GM12891 (cell line): ENCODE data around the gene ASPHD2.

Source experiments
- POLR2A ChIP-seq: IDR thresholded peaks from 2 replicates; pipeline ENCODE4 v1.6.1; 2011; ENCODE audit warnings: low read depth, low read length, control low read depth
- POLR2AphosphoS5 ChIP-seq: IDR thresholded peaks from 2 replicates; pipeline ENCODE4 v1.6.1; 2011; ENCODE audit warnings: low read depth, low read length, control low read depth
- POU2F2 ChIP-seq: IDR thresholded peaks from 2 replicates; pipeline ENCODE4 v1.6.1; 2011; ENCODE audit warnings: low read depth, mild to moderate bottlenecking, control low read depth, low read length, moderate library complexity
- TAF1 ChIP-seq: IDR thresholded peaks from 2 replicates; pipeline ENCODE4 v1.6.1; 2011; ENCODE audit warnings: low read depth, low read length, control low read depth

- no peak for TF ChIP-seq POLR2A
- TF ChIP-seq POU2F2, result no peak
- TF ChIP-seq POLR2AphosphoS5, result no peak
- TF ChIP-seq TAF1, result no peak
Measured at GRCh38 chr22:26406118-26406517, 22.9 kb upstream of the ASPHD2 start.
